ENCODE measurements around the gene PHACTR2.
"Not testable (repeated sequence)": the region's sequence is repeated elsewhere in the genome, so short reads cannot be mapped to it uniquely, and the experiment has no call there.

The PHACTR2 gene

DNA sequence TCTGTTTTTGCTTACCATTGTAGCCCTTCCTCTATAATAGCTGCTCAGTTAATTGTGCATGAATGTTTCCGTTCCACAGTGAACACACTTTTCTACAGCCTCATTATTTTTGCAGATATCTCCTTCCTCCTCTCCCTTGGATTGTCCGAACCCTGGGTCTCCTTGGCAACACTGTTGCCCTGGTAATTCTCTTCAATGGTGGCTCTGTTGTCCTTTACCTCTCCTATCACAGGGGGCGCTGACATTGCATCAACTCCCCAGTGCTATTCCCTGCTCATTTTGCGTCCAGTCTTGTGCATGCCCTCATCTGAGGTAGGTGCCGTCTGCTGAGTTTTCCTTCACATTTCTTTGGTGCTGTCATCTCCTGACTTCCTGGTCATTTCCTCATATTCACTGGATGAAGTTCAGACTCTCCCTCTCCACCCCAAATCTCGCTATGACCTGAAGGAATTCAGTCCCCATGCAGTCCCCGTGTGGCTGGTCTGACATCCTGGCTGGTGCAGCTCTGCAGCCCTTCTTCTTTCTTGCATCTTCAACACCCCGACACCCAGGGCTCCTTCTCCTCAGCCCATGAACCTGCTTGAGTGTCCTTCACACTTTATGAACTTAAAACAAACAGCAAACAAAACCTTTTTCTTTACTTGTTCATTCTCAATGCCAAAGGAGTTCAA is 21.1 kb downstream of the PHACTR2 start:
- no peak for DNase-seq (ENCODE audit: low read depth)

DNA sequence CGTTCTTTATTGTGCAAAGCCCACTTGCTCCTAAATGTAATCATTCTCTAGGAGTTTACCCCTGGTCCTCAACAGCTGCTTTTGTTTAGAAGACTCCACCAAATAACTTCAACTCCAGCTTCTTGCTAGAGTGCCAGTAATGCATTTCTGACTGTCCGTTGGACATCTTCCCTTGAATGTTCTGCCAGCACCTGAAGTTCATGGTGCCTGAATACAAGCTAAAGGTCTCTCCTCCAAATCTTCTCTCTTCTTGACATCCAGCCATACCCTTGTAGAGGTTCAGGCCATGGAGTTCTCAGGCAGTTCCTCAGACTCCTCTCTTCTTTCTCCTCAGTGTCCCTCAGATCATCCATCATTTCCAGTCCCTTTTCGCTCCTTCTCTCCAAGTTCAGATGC is 21.7 kb downstream of the PHACTR2 start:
- DNase-seq (ENCODE audit: low read depth), result no peak

DNA sequence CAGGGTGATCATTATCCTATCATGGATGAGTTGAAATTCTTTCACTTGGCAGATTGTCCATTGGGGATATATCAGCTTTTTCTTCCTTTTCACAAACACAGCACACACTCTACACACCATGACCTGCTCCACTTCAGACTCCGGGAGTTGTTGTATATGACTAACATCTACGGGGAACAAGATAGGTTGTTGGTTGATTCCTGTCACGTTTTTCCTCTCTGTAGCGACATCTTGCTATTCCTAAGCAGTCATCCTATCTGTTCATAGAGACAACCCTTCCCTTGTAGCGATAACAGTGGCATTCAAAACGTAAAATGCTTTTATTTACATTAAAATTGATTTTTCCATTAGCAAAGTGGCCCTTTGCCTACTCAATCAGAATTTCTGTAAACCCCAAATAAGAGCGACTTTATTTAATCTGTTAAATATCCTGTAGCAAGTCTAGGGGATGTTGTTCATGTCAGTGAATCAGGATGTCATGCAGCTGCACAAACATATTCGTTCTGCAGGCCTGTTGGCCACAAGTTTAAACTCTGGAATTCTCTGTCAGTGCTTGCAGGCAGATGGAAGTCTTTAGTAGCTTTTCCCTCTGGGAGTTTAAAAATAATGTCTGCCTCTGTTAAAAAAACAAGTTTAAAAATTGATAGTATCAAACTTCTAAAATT is 23.1 kb downstream of the PHACTR2 start:
- no peak for DNase-seq (ENCODE audit: low read depth)

DNA sequence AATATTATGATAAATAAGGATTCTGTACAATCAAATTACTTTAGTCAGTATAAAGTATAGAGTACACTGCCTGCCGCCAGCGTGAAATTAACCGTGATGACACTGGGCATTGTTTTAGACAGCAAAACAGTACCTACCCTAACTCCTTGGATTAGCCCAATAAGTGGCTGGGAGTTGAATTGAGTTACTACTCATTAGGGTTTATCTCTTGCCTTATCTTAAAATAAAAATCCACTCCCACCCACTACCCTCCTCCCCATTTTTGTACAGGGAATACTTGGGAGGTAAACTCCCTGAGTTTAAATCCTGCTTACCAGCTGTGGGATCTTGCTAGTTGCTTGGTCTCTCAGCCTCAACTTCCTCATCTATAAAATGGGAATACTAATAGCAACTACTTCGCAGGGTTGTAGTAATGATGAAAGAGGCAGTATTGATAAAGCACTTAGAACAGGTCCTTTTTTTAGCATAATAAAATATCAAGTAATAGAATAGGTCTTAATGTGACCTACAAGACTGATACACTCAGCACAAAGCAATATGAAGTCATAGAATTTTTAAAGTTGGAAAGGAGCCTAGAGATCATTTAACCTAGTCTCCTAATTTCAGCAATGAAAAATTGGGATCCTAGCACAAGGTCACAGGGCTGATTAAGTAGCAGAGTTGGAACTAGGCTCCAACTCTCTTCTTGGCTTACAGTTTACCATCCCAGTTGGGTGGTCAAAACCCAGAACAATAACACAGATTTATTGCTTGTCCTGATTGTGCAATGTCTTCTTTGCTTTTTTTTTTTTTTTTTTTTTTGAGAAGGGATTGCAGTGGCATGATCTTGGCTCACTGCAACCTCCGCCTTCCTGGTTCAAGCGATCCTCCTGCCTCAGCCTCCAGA is 23.8 kb downstream of the PHACTR2 start:
- no peak for DNase-seq (ENCODE audit: low read depth)

DNA sequence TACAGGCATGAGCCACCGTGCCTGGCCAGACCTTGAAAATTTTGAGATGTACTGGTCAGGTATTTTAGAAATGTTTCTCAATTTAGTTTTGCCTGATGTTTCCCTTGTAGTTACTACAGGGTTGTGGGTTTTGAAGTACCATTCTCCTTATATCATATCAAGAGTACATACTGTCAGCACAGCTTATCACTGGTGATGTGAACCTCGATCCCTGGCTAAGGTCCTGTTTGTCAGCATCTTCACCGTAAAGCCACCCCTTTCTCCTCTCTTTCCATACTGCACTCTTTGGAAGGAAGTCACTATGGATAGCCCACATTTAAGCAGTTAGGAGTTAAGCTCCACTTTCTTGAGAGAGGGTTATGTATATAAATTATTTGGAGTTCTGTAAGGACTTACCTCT is 27.8 kb downstream of the PHACTR2 start:
- DNase-seq (ENCODE audit: low read depth), result no peak

DNA sequence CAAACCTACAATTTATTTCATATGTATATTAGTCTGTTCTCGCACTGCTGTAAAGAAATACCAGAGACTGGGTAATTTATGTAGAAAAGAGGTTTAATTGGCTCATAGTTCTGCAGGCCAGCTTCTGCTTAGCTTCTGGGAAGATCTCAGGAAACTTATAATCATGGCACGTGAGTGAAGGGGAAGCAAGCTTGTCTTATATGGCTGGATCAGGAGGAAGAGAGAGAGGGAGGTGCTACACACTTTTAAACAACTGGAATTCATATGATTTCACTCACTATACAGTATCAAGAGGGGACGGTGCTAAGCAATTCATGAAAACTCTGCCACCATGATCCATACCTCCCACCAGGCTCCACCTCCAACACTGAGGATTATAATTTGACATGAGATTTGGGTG is 29.9 kb downstream of the PHACTR2 start:
- DNase-seq (ENCODE audit: low read depth), result no peak

DNA sequence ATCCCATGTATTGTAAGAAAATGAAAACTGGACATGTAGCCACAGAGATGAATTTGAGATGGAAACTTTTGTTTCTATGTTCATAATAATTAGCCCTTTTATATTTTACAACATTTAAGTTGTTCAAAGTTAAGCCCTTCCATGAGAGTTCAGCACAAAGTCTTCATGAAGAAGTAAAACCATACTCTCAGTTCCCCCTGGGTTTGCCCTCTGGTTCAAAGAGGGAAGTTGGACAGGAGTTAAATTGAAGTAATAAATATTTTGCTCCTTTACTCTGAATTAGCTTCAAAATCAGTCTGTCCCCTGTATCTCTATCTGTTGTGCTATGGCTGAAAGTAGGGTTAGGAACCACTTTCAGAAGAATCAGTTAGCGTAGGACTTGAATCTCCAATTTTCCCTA is 31.1 kb downstream of the PHACTR2 start:
- DNase-seq (ENCODE audit: low read depth), result no peak

DNA sequence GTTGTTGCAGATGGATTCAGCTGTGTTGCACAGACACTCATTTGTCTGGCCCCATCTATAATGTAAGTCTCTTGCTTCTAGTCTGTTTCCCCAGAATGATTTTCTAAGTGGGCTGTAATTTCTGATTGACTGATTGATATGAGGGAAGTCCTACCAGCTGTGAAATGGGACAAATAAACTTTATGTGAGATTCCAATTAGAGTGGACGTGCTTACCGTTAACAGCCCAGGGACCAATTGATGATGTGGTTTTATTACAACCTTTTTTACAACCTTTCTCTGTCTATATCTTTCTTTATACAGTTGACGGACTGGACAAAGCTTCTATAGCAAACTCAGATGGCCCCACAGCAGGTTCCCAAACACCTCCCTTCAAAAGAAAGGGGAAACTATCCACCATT is 33.9 kb downstream of the PHACTR2 start:
- DNase-seq (ENCODE audit: low read depth), result no peak

DNA sequence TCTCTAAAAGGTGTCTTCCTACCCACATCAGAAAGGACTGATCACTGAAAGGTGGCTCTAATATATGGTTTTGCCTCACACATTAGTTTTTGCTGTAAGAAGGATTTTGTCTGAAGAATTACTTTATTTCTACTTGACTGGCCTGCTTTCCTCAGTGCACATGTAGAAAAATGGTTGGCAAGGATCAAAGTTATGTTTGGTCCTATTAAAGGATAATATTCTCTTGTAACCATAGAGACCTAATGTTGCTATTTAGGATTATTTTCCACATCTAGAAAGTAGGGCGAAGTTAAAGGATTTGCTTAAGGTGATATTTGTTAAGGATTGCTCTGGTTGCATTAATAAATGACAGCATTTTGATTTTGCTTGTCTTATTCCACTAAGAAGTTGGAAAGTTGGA is 40.7 kb downstream of the PHACTR2 start:
- DNase-seq (ENCODE audit: low read depth), result no peak

DNA sequence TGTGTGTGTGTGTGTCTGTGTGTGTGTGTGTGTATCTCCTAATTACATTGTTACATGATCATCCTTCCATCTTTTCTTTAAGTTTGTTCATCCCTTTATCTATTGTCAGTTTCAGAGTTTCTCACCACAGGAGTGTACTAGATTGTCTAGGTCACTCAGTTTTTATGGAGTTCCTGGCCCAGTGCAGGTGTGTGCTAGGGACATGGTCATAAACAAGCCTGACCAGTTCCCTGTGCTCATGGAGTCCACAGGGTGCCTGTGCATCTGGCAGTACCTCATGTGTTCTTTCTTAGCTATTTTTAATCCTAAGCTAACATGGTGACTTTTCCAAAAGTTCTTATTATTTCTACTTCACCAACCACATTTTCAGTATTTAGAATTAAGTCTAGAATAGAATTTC is 43.9 kb downstream of the PHACTR2 start:
- DNase-seq (ENCODE audit: low read depth), result no peak

DNA sequence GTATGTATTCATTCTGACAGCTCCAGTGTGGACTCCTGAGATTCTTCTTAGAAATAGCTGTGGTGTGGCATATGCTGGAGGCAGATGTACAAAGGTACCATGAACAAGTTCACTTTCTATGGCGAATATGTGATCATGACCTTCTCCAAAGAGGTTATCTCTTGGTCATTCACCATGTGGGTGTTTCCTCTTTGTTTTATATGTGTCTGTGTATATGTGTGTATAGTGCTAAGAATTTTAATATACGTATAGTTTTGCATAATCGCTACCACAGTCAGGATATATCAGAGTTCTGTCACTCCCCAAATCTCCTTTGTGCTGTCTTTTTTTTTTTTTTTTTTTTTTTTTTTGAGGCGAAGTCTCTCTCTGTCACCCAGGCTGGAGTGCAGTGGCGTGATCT is 47.1 kb downstream of the PHACTR2 start:
- no peak for DNase-seq (ENCODE audit: low read depth)

DNA sequence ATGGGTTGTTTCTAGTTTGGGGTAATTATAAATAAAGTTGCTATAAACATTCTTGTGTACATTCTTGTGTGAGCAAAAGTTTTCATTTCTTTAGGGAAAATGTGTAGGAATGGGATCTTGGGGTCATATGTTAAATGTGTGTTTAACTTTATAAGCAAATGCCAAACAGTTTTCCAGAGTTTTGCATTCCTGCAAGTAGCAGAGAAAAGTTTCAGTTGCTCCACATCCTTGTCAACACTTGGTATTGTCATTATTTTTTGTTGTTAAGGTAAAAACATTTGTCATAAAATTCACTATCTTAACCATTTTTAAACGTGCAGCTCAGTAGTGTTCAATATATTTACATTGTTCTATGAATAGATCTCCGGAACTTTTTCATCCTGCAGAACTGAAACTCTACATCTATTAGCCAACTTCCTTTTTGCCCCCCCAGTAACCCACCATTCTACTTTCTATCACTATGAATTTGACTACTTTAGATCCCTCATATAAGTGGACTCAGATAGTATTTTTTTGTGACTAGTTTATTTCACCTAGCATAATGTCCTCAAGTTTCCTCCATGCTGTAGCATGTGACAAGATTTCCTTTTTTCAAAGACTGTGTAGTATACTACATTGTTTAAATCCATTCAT is 48.4 kb downstream of the PHACTR2 start:
- no peak for DNase-seq (ENCODE audit: low read depth)

DNA sequence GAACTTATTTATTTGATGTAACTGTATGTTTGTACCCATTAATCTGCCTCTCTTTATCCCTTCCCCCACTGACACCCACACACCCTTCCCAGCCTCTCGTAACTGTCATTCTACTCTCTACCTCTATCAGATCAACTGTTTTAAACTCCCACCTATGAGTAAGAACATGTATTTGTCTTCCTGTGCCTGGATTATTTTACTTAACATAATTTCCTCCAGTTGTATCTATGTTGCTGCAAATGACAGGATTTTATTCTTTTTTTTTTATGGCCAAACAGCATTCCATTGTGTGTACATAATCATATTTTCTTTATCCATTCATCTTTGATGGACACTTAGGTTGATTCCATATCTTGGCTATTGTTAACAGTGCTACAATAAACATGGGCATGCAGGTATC is 49.3 kb downstream of the PHACTR2 start:
- no peak for DNase-seq (ENCODE audit: low read depth)

DNA sequence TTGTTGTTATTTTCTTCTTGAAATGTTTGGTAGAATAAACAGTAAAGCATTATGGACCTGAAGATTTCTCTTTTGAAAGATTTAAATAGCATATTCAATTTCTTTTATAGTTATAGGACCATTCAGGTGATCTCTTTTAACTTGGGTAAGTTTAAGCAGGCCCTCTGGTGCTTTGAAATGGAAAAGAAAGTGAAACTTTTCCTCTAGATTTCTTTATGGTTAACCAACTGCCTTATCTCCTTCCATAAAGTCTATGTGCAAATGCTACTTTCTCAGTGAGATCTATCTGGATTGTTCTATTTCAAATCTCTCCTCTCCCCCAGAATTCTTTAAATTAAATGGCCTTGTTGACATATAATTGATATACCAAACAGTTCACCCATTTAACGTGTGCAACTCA is 54.0 kb downstream of the PHACTR2 start:
- DNase-seq (ENCODE audit: low read depth), result no peak

DNA sequence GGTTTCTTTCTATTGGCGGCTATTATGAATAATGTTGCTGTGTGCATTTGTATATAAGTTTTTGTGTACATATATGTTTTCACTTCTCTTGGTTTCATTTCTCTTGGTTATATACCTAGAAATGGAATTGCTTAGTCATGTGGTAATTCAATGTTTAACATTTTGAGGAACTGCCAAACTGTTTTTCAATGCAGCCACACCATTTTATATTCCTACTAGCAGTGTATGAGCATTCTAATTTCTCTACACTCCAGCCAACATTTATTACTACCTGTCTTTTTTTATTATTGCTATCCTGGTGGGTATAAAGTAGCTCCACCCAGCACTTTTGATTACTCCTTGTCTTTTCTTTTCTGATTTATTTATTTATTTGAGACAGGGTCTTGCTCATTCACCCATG is 54.8 kb downstream of the PHACTR2 start:
- no peak for DNase-seq (ENCODE audit: low read depth)

DNA sequence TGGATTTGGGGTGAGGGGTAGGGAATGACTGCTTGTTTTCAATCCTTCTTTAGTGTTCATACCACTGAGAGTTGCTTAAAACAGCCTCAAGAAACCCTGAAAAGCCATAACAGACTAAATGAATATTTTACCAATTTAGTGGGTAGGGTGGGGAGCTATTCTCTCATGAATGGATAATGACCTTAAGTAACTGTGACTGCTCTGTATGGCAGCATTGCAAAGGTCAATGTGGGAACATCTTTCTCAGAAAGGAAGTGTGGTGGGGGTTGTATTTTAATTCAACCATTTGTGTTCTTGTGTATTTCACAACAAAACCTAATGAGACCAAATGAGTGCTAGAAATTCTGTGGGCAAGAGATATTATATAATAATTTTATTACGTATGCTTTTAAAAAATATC is 55.7 kb downstream of the PHACTR2 start:
- DNase-seq (ENCODE audit: low read depth), result no peak

DNA sequence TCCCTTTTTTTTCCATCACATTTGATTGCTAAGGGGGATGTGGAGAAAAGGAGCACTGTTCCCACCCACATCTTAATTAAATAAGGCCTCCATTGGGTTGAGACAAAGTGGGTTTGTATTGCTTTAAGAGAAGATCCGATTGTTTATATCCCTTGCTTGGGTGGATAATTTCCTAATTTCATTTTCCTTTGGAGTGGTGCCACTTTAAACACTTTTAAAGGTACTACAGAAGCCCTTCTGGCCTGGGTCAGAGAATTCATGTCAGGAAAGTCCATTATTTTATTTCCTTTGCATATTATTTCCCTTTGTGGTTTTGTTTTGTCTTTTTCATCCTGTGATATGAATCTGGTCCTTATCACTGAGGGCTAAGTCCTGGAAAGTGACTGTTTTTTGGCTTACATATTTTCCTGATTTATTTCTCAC is 56.9 kb downstream of the PHACTR2 start:
- no peak for DNase-seq (ENCODE audit: low read depth)

DNA sequence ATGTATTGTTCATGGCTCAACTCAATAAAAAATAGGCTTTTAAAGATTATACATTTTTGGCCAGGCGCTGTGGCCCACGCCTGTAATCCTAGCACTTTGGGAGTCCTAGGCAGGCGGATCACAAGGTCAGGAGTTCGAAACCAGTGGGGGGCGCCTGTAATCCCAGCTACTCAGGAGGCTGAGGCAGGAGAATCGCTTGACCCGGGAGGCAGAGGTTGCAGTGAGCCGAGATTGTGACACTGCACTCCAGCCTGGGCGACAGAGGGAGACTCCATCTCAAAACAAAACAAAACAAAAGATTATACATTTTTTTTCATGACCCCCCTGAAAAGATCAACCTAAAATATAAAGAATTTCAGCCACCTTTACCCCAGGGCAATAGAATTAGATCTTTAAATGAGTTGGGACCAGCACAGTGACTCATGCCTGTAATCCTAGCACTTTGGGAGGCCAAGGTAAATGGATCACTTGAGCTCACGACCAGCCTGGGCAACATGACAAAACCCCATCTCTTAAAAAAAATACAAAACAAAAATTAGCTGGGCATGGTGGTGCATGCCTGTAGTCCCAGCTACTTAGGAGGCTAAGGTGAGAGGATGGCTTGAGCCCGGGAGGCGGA is 60.4 kb downstream of the PHACTR2 start:
- not testable (repeated sequence) for DNase-seq (ENCODE audit: low read depth)

DNA sequence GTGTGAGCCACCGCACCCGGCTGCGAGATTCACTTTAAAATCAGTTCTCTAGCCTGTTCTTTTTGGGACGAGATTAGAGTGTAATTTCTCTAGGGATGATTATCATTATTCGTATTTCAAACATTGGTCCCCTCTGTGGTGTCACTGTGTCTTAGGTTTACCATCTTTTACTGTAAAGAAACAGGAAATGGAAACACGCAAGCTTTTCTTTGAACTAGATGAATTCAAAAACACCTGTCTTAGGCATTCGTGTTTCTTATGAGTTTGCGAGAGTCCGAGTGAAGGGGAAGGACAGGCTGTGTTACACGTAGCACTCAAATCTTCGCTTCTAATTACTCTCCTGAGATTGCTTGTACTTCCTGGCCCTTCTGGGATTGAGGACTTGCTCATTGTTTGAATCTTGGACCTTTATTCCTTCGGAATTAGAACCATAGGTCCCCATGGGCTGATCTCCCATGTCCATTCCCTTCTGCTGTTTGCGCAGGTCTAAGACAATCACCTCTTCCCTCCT is 61.6 kb downstream of the PHACTR2 start:
- no peak for DNase-seq (ENCODE audit: low read depth)

DNA sequence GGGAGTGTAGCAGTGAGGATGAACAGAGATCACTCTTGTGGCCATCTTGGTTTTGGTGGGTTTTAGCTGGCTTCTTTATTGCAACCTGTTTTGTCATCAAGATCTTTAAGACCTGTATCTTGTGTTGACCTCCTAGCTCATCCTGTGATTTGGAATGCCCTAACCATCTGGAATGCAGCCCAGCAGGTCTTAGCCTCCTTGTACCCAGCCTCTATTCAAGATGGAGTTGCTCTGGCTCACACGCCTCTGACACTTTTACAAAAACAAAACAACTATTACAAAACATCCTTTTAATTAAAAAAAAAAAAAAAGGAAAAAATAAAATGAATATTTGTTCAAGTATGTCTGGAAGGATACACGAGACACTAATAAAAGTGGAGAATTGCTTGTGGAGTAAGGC is 62.4 kb downstream of the PHACTR2 start:
- DNase-seq (ENCODE audit: low read depth), result no peak

DNA sequence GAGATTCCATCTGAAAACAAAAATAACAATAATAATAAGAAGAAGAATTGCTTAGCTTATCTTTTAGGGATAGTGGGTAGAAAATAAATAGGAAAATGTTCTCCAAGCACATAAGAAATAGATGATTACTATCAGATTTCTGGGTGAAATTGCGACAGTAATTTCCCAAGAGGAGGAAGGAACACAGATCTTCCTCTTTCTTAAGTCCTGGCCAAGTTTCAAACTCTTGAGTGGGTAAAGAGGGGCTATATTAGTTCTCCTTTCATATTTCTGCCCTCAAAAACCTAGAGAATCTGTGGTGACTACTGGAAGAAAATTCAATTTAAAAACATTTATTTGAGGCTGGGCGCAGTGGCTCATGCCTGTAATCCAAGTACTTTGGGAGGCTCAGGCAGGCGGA is 63.7 kb downstream of the PHACTR2 start:
- DNase-seq (ENCODE audit: low read depth), result no peak
